GM12864 (cell line): Measurements from ENCODE around the gene CHMP1B.

ENCODE experiments used
- DNase-seq: peaks from one replicate; pipeline ENCODE4 v3.0.0-alpha.2; 2011; ENCODE audit warnings: low read depth
- H3K4me3 ChIP-seq: 2 replicates; pipeline ENCODE4 v1.5.1; 2011; ENCODE audit warnings: mild to moderate bottlenecking, low read depth, low read length, control low read depth
- TF ChIP-seq, protein P1 (sequence below): IDR thresholded peaks from 2 replicates; pipeline ENCODE4 v1.5.1; 2011; ENCODE audit warnings: low read depth, mild to moderate bottlenecking, moderate library complexity, low read length, control low read depth, inconsistent platforms; ENCODE audit errors: missing control alignments

CHMP1B gene

DNA sequence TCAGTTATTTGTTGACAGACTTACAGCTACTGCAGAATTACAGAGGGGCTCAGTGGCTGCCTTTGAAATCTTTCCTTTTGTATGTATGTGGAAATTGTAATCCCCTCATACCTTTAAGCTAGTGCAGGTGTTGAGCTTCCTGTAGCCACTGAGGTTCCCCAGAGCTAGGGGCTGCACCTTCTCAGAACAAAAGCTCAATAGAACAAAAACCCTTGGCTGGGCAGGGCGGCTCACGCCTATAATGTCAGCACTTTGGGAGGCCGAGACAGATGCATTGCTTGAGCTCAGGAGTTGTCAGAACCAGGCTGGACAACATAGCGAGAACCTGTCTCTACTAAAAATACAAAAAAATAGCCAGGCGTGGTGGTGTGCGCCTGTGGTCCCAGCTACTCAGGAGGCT lies 41.3 kb upstream of the CHMP1B start:
- no peak for DNase-seq
- TF ChIP-seq, protein P1, sequence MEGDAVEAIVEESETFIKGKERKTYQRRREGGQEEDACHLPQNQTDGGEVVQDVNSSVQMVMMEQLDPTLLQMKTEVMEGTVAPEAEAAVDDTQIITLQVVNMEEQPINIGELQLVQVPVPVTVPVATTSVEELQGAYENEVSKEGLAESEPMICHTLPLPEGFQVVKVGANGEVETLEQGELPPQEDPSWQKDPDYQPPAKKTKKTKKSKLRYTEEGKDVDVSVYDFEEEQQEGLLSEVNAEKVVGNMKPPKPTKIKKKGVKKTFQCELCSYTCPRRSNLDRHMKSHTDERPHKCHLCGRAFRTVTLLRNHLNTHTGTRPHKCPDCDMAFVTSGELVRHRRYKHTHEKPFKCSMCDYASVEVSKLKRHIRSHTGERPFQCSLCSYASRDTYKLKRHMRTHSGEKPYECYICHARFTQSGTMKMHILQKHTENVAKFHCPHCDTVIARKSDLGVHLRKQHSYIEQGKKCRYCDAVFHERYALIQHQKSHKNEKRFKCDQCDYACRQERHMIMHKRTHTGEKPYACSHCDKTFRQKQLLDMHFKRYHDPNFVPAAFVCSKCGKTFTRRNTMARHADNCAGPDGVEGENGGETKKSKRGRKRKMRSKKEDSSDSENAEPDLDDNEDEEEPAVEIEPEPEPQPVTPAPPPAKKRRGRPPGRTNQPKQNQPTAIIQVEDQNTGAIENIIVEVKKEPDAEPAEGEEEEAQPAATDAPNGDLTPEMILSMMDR = no peak
- H3K4me3 ChIP-seq = no peak overlapping the region

DNA sequence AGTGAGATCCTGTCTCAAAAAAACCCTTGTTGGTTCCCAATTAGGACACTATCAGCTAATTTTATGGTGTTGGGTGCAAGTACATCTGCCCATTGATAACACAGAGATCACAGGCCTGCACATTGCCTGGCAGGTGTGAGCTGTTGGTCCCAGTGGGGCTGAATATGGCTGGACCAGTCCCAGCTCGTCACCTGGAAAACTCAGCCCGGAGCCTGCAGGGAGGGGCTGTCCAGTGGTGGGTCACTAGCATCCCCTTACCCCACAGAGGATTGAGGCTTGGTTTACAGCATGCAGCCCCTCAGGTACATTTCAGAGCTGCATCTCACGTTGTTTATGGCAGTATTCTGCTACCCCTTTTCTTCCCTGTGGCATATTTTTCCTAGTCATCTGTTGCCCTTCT lies 40.8 kb upstream of the CHMP1B start:
- H3K4me3 ChIP-seq = no peak overlapping the region
- TF ChIP-seq, protein P1 = no peak
- DNase-seq = no peak

DNA sequence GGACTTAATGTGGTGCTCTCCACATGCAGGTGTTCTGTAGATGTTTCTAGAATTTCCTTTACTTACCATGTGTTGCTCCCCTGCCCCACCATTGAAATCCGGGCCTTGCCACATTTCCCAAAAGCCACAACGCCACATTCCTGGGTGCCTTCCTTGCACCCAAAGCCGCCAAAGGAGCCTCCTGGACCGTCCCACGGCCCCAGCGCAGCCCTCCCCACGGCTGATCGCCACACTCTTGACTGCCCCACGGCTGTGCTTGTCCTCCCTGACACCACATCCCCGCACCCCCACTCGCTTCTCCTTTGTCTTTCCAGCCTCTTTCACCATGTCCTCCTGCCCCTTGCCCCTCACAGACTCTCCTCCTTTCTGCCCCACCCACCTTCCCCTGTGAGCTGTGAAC lies 40.2 kb upstream of the CHMP1B start:
- TF ChIP-seq, protein P1 = no peak
- no peak for DNase-seq
- no peak overlapping the region for H3K4me3 ChIP-seq

DNA sequence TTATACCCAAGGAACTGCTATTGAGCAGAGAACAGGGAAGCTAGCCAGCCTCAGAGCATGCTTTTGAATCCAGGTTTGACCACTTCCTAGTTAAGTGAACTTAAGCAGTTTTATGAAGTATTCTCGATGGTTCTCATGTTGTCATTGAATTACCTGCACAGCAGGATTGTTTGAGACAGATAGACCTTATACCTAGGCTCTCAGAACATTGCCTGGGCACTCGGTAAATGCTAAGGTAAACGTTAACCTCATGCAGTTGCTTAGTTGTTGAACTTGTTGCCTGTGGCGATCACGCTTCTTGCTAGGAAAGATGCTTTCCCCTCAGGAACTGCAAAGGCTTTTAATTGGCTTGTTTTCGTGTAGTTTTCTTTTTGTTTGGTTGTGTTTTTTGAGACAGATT lies 34.0 kb upstream of the CHMP1B start:
- no peak overlapping the region for H3K4me3 ChIP-seq
- TF ChIP-seq, protein P1 = no peak
- DNase-seq = no peak

DNA sequence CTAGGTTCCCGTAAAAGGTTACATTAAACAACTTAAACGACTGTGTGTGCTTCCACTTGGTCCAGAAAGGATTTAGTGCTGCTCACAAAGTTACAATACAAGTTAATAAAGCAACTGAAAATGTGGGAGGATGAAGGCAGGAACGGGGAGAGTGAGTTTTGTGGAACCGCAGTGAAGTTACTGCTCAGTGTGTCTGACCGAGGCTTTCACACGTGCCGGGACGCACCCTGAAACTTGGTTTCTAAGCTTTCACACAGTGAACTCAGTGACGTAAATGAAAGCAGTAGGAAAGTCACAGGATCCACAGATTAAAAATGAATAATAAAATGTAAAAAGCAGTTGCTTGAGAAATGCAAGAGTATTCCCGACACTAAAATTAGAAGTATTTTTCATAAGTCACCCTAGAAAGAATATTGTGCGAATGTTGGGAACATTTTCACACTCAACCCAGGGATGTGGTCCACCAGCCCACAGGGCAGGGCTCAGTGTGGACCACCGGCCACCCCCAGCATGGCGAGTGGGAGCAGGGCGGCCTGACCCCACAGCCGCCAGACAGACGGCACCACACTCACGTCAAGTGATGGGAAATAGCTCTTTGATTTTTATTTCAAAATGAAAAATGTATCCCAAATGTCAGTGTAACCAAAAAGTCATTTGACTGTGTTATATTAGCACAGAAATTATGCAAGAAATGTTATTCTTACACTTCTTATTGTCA lies 32.6 kb upstream of the CHMP1B start:
- H3K4me3 ChIP-seq = no peak overlapping the region
- TF ChIP-seq, protein P1 = no peak
- no peak for DNase-seq

DNA sequence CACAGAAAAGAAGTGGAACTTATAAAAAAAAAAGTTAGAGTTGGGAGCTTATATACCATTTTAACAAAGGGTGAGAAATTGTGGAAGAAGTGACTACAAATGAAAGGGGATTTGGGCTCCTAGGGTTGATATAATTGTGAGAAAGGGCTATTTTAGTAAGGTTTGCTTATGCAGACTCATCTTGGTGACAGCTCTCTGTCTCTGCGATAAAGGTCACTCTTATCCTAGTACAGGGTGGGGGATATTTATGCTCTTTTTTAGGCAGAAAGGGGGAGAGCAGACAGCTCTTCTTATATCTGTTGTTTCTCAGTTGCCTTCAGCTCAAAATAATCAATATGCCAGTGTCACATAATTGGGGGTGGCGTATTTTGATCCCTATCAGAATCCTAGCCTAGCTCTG lies 31.3 kb upstream of the CHMP1B start:
- no peak for DNase-seq

More for the DNA sequence above, 31.3 kb upstream of the CHMP1B start:
- no peak overlapping the region for H3K4me3 ChIP-seq
- TF ChIP-seq, protein P1 = no peak
